ENCODE measurements around the gene ENOSF1. TPM values are rescaled to one million over a fixed set of nuclear protein-coding genes. Genes with fewer than 3 reads are reported as not detected.

ENOSF1 gene
- total RNA-seq, 1 donor from 2014 or later, result 24.4 TPM

DNA sequence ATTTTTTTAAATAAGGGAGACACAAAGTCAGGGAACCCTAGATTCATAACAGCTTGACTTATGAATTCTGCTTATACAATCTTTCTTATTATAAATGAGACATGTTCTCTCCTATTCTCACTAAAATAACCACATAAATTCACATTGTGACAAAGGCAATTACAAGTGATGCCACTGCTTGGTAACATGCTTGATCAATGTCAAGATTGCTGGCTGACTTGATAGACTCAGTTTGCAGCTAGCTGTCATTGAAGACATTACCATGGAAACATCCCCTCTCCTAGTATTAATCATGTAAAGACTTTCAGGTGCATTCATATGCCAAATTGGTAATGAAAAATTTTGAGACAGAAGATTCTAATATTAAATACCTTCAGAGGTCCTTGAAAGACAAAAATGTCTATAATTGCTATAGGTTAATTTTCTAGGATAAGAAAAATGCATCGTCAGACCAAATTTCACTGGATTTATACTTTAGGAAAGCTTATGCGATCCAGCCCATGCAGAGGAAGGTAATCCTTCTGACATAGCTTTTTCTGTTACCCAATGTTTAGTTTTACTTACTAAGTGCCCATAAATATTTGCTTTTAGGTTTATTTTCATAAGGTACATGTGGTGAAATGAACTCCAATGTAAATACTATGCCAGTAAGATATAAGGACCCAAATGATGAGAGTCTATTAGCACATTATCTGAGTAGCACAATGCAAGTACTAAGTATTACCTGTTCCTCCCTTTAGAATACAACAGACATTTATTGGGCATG is 32.6 kb upstream of the ENOSF1 start:
- Histone ChIP-seq H3K4me1 (no peaks in the 10 kb centered on the region), H3K4me3 (no peak overlapping the region), H3K27ac (replicated peaks) (no peak overlapping the region), H3K27me3 (ENCODE audit: low read depth) (no peaks in the 10 kb centered on the region), H3K9me3 (replicated peaks) (no peaks in the 10 kb centered on the region), H3K36me3 (peaks cover 66% of the 10 kb centered on the region)
- DNase-seq, result no peak
- intact Hi-C loops (cut with micrococcal nuclease), result no loop called here
- TF ChIP-seq, protein P1, sequence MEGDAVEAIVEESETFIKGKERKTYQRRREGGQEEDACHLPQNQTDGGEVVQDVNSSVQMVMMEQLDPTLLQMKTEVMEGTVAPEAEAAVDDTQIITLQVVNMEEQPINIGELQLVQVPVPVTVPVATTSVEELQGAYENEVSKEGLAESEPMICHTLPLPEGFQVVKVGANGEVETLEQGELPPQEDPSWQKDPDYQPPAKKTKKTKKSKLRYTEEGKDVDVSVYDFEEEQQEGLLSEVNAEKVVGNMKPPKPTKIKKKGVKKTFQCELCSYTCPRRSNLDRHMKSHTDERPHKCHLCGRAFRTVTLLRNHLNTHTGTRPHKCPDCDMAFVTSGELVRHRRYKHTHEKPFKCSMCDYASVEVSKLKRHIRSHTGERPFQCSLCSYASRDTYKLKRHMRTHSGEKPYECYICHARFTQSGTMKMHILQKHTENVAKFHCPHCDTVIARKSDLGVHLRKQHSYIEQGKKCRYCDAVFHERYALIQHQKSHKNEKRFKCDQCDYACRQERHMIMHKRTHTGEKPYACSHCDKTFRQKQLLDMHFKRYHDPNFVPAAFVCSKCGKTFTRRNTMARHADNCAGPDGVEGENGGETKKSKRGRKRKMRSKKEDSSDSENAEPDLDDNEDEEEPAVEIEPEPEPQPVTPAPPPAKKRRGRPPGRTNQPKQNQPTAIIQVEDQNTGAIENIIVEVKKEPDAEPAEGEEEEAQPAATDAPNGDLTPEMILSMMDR (IDR thresholded peaks at IDR 0.05; ENCODE audit: borderline replicate concordance), result no peak

DNA sequence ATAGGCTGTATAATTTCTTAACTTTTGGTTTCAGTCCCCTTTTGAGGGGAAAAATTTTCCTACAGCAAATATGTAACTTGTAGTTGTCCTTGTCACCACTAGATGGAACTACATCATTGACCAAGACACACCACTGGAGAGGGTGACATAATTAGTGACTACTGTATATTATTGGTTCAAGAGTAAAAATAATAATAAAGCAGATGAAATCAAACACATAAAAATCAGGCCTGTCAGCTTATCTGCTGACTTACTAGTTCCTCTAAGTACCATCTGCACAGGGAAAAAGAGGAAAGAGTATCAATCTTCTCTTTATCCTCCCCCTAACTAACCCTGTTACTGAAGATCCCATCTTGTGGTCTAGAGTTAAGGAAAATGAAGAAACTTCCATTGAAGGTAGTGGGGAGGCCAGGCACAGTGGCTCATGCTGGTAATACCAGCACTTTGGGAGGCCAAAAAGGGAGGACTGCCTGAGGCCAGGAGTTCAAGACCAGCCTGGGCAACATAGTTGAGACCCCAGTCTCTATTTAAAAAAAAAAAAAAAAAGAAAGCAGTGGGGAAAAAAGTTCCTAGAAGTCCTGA is 29.6 kb upstream of the ENOSF1 start:
- TF ChIP-seq, protein P1 (IDR thresholded peaks at IDR 0.05; ENCODE audit: borderline replicate concordance), result peak; percentile 87
- no peak overlapping the region for H3K4me3 ChIP-seq
- peaks cover 68% of the 10 kb centered on the region for H3K36me3 ChIP-seq
- no peaks in the 10 kb centered on the region for H3K9me3 ChIP-seq (replicated peaks)
- DNase-seq, result no peak
- intact Hi-C loops (cut with micrococcal nuclease), result loop anchor here (1.0 kb wide), 1 partner anchor 88 kb away; no protein-coding TSS in a partner anchor
- no peak overlapping the region for H3K27ac ChIP-seq (replicated peaks)
- H3K27me3 ChIP-seq (ENCODE audit: low read depth), result no peaks in the 10 kb centered on the region
- no peaks in the 10 kb centered on the region for H3K4me1 ChIP-seq

- no peaks in the 10 kb centered on the region for H3K27me3 ChIP-seq (ENCODE audit: low read depth)
- H3K4me3 ChIP-seq, result no peak overlapping the region
- peaks cover 64% of the 10 kb centered on the region for H3K36me3 ChIP-seq
- TF ChIP-seq, protein P1 (IDR thresholded peaks at IDR 0.05; ENCODE audit: borderline replicate concordance), result no peak
- H3K4me1 ChIP-seq, result no peaks in the 10 kb centered on the region
- no peak for DNase-seq
- intact Hi-C loops (cut with micrococcal nuclease), result loop anchor here (10.0 kb wide), 1 partner anchor 108 kb away; no protein-coding TSS in a partner anchor
- no peaks in the 10 kb centered on the region for H3K9me3 ChIP-seq (replicated peaks)
- no peak overlapping the region for H3K27ac ChIP-seq (replicated peaks)
Measured at GRCh38 chr18:732371-732770, 19.9 kb upstream of the ENOSF1 start.

DNA sequence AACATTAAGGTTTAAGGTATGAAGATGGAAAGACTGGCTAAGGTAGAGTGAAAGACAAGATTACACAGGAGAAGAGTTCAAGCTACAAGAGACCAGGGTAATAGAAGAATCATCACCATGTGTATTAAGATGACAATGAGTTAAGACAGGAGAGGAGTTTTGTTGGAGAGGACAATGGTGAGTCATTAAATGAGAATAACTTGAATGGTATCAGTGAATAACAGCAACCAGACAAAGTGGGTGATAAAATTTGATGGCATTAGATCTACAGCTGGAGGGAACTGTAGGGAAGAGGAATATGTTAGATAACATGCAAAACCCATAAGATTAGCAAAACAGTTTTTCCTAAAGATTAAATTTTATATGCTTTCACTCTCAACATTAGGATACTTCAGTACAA is 18.8 kb upstream of the ENOSF1 start:
- Histone ChIP-seq H3K4me1 (no peaks in the 10 kb centered on the region), H3K27ac (replicated peaks) (no peak overlapping the region), H3K36me3 (peaks cover 56% of the 10 kb centered on the region), H3K27me3 (ENCODE audit: low read depth) (no peaks in the 10 kb centered on the region), H3K9me3 (replicated peaks) (no peaks in the 10 kb centered on the region), H3K4me3 (no peak overlapping the region)
- TF ChIP-seq, protein P1 (IDR thresholded peaks at IDR 0.05; ENCODE audit: borderline replicate concordance), result no peak
- no peak for DNase-seq
- intact Hi-C loops (cut with micrococcal nuclease), result loop anchor here (10.0 kb wide), 1 partner anchor 106 kb away; no protein-coding TSS in a partner anchor

DNA sequence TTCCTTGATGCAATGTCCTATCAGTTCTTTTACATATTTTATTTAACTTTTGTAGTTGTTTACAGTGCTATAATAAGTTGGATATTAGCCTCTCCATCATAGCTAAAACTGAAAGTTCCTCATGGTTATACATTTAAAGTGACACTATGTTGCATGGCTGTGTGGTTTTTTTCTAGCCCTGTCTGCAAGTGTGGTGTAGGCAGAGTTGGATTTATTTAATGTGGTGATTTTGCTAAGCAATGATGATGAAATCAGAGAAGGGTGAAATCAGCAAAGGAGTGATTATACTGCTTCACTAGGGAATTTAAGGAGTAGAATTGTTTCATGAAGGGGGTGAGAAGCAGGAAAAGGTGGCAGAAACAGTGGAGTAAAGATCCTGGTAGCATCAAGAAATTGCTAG is 18.3 kb upstream of the ENOSF1 start:
- H3K36me3 ChIP-seq, result peaks cover 54% of the 10 kb centered on the region
- no peaks in the 10 kb centered on the region for H3K9me3 ChIP-seq (replicated peaks)
- no peaks in the 10 kb centered on the region for H3K27me3 ChIP-seq (ENCODE audit: low read depth)
- H3K4me3 ChIP-seq, result no peak overlapping the region
- TF ChIP-seq, protein P1 (IDR thresholded peaks at IDR 0.05; ENCODE audit: borderline replicate concordance), result no peak
- intact Hi-C loops (cut with micrococcal nuclease), result loop anchor here (10.0 kb wide), 1 partner anchor 106 kb away; no protein-coding TSS in a partner anchor
- no peak for DNase-seq
- no peaks in the 10 kb centered on the region for H3K4me1 ChIP-seq
- no peak overlapping the region for H3K27ac ChIP-seq (replicated peaks)
